GM18498 (cell line): ENCODE data around the gene RYK.
A peak's percentile ranks its signal among the peaks of the same experiment; 100 is the strongest.
"Not testable (repeated sequence)": the region's sequence is repeated elsewhere in the genome, so short reads cannot be mapped to it uniquely, and the experiment has no call there.

Source experiments
- ATAC-seq: cut with Tn5 transposase; IDR thresholded peaks from one replicate; pipeline ENCODE4 v1.9.1; 2021; ENCODE audit warnings: mild to moderate bottlenecking, moderate library complexity; ENCODE audit not compliant: unreplicated experiment

The RYK gene

DNA sequence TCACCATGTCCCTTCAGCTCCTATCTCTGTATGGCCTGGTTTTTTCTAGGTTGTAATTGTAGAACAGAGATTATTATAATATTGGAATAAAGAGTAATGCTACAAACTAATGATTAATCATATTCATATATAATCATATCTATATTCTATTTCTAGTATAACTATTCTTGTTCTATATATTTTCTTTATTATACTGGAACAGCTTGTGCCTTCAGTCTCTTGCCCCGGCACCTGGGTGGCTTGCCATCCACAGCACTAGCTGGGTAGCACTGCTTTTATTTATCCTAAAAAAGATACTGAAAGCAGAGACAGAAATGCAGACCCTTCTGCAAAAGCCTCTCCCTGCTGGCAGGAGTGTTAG, 25.9 kb downstream of the RYK start:
- ATAC-seq, result not testable (repeated sequence)

GRCh38 chr3:134222835-134223234, 27.8 kb downstream of the RYK start:
- no peak for ATAC-seq

- no peak for ATAC-seq
Measured at GRCh38 chr3:134216851-134217250, 33.8 kb downstream of the RYK start.

DNA sequence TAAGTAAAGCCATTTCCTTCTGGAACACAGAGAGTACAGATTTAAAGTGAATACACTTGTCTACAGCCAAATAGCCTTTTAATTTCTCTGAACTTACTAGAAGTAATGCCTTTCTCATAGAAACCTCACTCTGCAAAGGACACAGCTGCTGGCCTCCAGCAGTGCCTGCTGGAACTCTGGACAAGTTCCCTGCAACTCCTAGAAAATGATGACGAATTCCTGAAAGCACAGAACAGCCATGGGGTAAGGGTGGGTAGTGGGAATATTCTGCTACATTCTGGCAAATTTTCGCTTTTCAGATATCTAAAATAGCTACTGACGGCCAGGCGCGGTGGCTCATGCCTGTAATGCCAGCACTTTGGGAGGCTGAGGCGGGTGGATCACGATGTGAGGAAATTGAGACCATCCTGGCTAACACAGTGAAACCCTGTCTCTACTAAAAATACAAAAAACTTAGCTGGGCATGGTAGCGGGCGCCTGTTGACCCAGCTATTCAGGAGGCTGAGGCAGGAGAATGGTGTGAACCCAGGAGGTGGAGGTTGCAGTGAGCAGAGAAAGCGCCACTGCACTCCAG, 34.4 kb downstream of the RYK start:
- no peak for ATAC-seq

DNA sequence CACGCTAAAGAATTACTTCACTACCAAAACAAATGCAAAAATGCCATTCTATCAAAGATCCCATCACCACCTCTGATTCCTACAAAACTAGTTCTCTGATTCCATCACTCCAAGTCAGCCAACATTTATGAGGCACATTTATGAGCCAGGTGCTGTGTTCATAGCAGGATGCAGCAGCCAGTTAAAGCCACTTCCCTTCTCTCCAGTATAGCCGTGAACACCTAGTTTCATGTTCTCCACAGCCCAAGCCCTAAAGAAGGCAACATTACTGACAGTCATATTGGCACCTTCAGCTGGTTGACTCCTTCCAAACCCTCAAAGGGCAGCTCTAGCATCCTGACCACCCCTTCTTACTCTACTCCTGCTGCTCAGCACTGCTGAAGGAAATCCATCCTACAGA, 36.4 kb downstream of the RYK start:
- ATAC-seq, result no peak

DNA sequence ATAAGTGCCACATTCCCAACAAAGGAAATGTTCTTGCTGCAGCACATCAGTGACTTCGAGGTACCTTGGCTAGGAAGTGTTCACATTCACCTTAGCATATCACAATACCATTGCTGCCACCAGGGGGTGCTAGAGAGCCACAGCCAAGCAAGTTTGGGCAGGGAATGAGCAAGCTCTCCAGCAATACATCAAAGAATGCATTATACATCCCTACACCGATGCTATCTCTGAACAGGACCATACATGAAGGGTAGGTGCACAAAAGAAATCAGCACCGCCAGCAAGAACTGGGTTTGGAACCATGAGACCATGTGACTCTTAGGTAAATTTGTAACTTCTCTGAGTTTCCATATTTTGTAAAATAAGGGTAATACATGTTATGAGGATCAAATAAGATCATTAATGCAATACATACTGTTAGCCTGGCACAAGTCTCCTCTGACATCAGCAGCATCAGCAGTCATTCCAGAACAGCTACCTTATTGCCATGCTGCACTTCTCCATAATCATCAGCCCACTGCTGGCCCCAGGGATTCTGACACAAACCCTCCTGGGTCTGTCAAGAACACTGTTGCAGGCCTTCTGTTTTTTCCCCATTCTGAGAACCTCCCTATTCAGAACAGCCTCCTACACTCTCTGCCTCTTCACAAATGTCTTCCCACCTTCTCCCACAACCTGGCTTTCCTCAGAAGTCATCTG, 37.5 kb downstream of the RYK start:
- ATAC-seq, result peak; percentile 55

DNA sequence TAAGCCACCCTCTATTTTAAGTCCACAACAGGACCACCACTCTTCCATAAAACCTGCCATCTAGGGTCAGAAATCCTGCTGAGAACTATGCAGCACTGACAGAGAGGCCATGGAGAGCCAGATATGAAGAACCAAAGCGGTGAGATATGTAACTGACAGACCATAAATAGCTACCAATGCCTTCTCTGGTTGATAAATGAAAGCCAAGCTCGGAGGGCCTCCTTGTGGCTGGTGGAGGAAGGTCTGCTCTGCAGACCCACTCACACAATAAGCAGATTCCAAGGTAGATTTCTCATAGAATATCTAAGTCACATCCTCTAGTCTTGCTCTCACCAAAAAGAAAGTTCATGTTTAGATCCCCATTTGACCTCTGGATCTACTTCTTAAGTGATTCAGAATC, 38.9 kb downstream of the RYK start:
- ATAC-seq, result peak; percentile 79

DNA sequence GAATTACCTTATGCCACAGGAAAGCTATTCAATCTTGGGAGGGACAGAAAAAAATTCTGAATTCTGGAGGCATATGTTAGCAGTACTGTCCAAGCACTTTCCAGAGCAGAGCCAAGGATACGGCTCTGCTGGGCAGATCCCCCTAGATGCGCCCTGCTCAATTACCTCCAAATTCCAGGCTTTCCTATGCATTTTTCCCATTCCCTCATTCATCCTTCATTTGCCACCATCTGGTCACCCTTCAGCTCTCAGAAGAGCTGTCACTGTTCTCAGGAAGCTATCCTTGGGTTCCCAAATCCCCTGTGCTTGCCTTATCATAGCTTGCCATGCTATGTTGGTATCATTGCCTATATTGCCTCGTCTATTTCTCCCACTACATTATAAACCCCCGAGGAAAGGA, 45.2 kb downstream of the RYK start:
- ATAC-seq, result no peak

DNA sequence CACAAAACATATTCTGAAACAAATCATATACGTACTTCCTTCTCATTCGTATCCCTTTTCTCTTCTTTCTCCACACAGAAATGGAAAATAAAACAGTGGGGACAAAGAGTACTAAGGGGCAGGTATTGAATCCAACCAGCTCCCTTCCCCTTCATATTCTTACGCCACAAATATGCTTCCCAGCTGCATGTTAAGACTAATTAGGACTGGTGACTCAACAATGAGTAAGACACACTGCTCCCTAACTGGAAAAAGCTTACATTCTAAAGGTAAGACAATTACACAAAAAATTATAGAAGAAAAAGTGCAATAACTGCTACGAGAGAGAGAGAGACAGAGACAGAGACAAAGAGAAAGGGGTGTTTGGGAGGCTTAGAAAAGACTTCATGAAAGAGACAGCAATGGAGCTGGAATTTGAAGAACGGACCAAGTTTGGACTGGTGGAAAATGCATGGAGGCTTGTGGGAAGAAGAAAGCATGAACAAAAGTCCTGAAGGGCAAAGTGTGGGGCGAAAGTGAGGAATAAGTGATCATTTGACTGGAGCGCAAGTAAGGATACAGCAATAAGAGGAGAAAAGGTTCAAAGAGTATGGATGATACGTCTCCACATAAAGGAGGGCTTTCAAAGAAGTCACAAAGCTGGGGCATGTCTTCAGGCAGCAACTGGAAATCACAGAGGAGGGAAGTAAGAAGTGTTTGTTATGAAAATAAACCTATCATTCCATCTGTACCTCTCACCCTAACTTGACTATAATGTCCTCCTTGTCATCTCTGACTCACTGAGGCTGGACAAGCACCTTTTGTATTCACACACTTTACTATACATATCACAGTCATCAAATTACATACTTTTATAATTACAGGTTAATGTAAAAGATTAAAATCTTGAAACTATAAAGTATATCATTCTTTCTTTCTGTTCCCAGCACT, 49.2 kb downstream of the RYK start:
- ATAC-seq, result no peak

GRCh38 chr3:134199880-134200279, 50.8 kb downstream of the RYK start:
- ATAC-seq, result not testable (repeated sequence)

DNA sequence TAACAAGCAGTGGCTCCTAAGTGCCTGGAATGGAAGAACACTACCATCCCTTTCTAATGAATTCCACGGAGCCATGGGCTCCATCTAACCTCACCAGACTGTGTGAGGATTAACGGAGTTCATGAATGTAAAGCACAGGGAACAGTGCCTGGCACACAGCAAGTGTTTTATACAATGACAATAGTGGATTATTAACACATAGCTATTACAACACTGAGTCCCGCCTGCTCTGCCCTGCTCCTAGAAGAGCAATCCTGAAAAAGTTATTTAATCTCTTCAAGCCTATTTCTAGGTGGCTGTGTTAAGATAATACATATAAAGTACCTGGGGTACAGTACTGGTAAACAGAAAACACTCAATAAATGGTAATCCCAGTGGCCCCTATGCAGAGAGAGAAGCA, 51.4 kb downstream of the RYK start:
- no peak for ATAC-seq

GRCh38 chr3:134198414-134198813, 52.2 kb downstream of the RYK start:
- no peak for ATAC-seq

- peak; percentile 80 for ATAC-seq
Measured at GRCh38 chr3:134197681-134198261, 52.9 kb downstream of the RYK start.

DNA sequence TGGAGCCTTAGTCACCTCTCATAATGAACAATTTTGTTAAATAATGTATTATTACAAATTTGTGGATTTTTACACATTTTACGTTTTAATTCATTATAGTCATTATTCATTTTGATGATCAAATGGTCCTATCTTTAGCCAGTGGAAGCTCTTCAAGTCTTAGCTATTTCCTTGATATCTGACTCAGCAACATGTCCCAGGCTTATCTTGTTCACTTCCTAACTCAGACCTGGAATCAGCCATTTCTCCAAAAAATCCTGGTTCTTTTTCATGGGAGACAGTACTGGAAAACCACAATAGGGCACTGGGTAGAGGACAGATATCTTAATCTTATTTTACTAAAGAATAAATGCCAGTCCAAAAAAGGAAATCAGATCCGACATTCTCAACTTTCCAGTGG, 56.4 kb downstream of the RYK start:
- no peak for ATAC-seq

- no peak for ATAC-seq
Measured at GRCh38 chr3:134190250-134190649, 60.4 kb downstream of the RYK start.

DNA sequence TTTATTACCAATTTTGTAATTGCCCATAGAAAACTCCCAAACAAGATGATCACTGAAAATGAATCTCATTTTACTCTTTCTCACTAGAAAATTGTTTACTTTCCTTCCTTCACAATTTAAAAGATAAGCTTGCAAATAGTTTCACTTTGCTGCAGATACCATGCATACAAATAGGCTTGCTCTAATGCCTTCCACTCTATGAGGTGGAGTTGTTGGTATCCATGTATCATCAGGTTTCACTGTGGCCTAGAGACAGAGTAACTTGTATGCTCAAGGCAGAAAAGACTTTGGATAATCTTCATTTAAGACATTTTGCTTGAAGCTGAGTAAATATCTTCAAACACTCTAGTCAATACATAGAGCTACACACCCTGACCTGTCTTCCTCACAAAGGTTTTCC, 60.8 kb downstream of the RYK start:
- no peak for ATAC-seq

DNA sequence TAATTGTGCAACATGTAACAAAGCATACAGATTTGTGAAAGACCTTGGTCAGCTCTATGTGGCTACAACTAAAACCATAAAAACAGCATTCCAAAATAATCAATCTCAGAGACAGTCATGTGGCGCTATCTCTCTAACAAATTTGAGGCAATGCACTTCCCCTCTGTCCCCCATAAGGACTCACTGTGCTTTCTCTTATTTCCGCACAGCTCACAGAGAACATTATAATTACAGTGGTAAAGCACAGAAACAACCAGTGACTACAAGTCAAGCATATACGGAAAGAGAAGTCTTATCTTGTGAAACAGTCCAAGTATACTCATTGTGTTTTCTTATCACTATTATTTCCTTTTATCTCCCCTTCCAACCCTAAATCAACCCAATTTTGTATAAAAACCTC, 64.3 kb downstream of the RYK start:
- no peak for ATAC-seq

GRCh38 chr3:134180761-134181160, 69.9 kb downstream of the RYK start:
- ATAC-seq, result no peak

- ATAC-seq, result no peak
Measured at GRCh38 chr3:134179508-134179907, 71.2 kb downstream of the RYK start.

DNA sequence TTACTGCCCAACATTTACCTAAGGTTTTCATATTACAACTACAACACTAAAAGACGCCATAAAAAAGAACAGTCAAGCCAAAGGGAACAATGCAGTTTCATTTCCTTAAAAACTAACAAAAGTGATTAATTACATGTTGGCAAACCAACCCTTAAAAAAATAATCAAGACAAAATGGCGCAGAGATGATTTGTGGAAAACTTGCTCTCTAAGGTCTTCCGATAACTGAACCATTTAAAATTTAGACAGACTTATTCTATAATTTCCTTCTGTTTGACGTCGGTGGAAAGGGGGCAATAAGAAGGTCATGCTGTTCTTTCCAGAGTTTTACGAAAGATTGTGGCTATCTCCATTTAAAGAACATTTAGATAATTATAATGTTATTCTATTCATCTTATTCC, 87.6 kb downstream of the RYK start:
- no peak for ATAC-seq

DNA sequence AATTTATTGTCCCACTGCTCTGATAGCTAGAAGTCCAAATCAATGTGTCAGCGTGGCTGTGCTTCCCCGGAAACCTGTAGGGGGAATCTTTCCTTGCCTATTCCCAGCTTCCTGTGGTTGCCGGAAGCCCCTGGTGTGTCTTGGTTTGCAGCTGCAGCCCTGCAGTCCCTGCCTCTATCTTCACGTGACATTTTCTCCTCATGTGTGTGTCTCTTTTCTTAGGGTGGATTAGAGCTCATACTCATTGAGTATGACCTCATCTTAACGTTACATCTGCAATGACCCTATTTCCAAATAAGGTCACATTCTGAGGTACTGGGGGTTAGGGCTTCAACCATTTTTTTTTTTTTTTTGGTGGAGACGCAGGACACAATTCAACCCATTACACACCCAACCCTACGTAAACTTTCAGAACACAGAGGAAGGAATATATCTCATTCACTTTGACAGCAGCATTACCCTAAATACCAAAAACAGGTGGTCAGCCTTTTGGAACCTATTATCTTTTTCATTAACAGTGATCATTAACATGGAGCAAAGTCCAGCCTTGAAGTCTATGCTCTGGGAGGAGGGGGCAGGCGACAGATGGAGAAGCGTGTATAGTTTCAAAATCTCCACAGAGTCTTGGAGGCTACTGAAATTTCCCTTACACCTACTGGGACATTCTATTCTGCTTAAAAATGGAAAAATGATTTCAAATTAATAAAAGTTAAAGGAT, 88.6 kb downstream of the RYK start:
- ATAC-seq, result no peak
